Middle frontal gyrus (tissue), 1 donor: ENCODE measurements around the gene BTBD10.

ENCODE experiments used
- DNase-seq: peaks from one replicate; pipeline ENCODE4 v3.0.0-alpha.2; 2015; ENCODE audit warnings: low spot score; ENCODE audit errors: extremely low spot score

Gene BTBD10

GRCh38 chr11:13339195-13340153, 123.5 kb downstream of the BTBD10 start:
- DNase-seq: no peak

- DNase-seq: no peak
These were observed 124.5 kb downstream of the BTBD10 start for GRCh38 chr11:13338427-13339069.

GRCh38 chr11:13338019-13338426, 125.0 kb downstream of the BTBD10 start:
- no peak for DNase-seq
